Germinal center (tissue), 1 donor: Measurements from ENCODE around the gene TBL1X.

Experiments
- DNase-seq: peaks from one replicate; pipeline ENCODE4 v3.0.0; 2012; ENCODE audit warnings: mixed read lengths, low spot score

TBL1X gene

DNA sequence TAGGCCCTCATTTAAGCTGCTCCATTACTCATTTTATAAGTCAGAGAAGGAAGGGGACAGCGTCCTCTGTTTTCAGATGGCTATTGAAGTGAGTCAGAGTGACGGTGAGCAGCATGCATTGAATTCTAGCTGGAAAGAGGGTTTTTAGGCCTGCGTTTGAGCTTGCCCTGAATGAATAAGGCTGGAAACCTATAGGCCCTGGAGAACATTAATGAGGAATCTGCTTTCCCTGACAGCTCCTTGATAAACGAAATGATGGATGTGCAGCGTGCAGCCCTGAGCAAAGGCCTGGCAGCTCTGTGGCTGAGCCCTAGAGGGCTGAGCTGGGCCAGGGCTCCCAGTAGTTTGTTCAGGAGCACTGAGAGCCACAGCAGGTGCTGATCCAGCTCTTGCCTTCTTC is 33.4 kb downstream of the TBL1X start:
- no peak for DNase-seq

DNA sequence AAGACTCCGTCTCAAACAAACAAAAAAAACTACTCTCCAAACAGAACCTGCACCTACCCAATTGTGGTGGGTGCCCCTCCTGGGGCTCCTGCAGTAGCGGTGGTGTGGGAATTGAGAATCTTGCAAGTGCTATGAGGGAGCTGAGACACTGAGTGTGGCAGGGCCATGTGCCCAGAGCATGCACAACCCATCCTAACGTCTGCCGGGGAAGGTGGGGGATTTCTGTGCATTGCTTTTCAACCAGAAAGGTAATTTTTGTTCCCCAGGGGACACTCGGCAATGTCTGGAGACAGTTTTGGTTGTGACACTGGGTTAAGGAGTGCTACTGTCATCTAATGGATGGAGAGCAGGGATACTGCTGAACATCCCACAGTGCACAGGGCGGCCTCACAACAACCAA is 35.7 kb downstream of the TBL1X start:
- DNase-seq = no peak

GRCh38 chrX:9501362-9501761 is 36.5 kb downstream of the TBL1X start:
- DNase-seq = no peak

DNA sequence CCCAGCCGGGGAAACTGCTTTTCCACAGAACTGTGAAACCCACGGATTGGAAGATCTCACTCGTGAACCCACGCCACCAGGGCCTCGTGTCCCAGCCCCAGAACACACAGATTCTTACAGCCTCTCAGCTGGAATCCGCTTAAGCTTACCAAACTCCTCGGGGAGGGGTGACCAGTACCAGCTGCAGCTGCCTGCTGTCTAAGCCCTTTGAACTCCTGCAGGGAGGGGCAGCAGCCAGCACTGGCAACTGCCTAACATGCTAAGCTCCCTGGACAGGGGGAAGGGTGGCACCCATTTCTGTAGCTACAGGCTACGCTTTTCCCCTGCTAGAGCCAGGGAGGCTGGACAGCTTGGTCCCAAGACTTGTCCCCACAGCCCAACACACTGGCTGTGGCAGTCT is 38.4 kb downstream of the TBL1X start:
- DNase-seq = no peak

DNA sequence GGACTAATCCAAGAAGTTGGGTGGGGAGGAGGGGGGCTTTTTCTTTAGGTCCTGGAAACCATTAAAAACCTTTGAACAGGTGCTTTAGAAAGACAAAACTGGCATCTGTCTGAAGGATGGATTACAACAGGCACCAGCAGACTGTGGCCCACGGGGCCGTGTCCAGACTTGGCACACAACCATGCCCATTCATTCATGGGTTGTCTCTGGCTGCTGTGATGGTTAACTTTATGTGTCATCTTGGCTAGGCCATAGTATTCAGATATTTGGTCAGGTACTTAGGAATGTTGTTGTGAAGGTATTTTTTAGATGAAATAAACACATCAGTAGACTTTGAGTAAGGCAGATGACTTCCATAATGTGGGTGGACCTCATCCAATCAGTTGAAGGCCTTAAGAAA is 45.5 kb downstream of the TBL1X start:
- no peak for DNase-seq

DNA sequence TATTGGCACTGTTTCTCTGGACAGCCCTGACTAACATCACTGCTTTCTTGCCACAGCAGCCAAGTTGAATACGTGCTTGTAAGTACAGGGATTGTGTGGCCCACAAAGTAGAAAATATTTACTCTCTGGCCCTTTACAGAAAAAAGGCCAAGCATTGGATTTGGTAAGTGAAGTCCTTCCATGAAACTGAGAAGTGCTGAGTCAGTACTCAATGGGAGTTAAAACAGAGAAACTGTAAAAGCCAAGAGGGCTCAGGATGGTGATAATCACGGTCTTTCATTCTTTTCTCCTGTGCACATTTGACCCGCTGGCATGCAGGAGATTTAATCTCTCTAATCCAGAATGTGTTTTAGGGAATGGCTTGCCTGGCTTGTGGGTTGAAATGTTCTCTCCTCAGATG is 46.1 kb downstream of the TBL1X start:
- no peak for DNase-seq

GRCh38 chrX:9515489-9515888 is 50.6 kb downstream of the TBL1X start:
- no peak for DNase-seq

DNA sequence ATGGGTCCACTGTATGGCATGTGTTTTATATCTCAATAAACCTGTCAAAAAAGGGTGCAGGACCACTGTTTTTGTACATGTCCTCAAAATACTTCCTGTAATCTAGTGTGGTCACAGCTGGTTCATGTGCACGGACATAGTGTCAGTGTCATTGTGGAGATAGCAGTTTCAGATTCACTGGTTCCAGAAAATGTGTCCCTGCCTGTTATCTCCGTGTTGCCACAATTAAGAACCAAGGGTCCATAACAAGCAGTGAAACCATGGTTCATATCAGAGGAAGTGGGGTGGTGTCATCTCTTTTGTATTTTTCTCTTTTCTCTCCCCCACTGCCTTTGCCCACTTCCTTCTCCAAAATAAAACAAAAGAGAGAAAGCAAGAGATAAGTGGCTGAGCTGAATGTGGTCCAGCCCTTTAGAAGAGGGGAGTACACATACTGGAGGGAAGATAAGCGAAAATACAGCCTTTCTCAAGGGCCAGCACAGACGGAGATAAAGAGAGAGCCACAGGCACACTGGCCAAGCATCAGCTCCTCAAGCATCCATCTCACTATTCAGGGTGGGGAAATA is 51.2 kb downstream of the TBL1X start:
- DNase-seq = no peak

DNA sequence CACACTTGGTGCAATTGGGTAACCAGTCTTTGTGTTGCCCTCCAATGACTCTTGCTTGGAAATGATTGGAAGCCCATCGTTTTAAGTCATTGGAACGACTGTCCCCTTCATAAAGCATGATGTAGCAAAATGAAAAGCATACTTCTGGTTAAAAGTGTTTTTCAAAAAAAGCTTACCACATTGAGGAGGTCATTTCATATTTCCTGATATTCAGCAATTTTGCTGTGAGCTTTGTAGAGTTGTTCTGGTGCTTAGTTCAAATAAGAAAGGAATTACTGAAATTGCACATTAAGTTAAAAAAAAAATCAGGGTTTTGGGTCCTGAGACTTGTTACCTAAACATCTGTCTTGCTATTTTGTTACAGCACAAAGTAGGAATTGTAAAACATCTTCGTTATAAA is 51.8 kb downstream of the TBL1X start:
- no peak for DNase-seq

DNA sequence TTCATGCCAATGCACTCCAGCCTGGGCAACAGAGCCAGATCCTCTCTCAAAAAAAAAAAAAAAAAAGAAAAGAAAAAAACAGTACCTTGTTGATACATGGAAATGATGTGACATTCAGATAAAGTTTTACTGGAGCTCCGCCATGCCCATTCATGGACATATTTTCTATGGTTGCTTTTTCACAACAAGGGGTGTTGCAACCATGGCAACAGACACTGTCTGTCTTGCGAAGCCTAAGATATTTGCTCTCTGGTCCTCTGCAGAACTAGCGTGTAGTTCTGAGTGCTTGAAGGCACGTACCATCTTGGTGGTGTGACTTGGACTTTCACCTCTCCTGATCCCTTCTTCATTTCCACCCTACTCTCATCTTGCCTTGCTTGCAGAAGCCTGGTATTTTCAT is 53.2 kb downstream of the TBL1X start:
- DNase-seq = no peak

DNA sequence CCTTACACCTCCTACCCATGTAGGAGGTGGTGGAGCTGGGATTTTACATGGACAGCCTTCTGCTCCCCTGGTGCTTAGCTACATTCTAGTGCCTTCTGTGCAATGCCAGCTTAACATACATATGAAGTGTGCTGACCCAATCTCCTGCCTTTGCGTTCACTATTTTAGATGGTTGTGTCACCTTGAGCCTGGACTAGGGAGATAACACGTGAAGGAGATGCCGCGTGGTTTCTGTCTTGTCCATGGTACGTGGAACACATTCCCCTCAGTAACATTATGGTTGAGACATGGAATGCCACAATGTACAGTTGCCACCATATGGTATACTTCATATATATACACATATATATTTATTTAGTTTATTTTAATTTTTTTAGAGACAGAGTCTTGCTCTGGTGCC is 54.0 kb downstream of the TBL1X start:
- no peak for DNase-seq

DNA sequence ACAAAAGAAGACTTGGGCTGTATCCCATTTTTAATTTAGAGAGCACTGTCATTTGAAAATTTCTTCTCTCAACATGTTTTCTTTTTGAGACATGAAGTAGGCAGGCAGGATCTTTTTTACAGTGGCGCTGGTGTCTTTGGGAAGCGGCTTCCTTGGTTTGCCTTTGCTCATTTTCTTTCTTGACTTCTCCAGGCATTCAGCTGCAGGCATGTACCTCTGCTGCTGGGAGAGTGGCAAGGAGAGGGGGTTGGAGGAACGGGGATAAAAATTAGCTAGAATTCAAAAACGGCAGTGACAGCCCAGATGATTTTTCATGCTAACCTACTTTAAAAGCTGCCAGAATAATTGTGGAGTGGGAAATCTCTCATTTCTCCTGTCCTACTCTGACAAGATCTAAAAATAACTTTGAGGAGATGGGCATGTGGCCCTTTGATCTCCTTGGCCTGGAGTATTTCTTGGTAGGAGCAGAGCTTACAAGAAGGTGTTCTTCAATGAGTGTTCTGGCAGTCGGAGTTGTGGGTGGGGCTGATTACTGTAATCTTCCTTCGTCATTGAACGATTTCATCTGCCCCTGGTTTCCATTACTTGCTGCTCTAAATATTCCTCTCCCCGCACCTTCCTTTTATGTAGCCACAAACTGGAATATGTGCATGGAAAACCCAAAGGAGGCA is 54.8 kb downstream of the TBL1X start:
- DNase-seq = no peak

- no peak for DNase-seq
Measured at GRCh38 chrX:9520217-9520590, 55.3 kb downstream of the TBL1X start.

DNA sequence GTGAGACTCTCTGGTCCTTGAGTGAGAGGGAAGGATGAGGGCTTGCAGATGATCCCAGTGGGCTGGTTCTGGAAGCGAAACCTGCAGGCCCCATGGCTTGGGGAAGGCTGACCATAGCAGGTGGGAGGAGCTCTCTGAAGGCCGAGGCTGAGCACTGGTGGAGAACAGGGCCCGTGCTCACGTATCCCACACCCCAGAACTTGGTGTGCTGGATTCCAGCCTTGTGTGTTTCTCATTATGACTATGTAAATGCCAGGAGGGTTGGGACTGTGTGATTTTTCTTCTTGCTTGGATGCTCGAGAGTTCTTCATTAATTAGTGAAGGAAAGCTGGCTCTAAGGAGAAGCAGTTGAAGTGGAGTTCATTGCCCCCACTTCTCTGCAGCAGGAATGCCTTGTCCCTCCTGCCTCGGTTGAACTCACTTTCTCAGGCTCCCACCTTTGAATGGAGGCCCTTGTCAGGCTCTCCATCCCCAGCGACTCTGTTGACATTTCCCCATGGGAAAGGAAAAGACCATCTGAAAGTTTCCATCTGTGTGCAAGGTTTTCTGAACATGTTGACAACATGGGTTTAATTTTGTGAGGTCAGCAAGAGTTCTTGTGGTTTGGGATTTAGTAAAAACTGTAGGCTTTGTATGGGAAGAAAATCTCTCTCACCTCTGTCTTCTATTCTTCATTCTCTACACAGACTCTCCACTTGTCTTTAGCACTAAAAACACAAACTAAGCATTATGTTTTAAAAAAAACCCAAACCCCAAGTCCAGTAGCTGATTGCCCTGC is 57.7 kb downstream of the TBL1X start:
- no peak for DNase-seq

- DNase-seq = peak; percentile 19
Measured at GRCh38 chrX:9525511-9526248, 60.8 kb downstream of the TBL1X start.

DNA sequence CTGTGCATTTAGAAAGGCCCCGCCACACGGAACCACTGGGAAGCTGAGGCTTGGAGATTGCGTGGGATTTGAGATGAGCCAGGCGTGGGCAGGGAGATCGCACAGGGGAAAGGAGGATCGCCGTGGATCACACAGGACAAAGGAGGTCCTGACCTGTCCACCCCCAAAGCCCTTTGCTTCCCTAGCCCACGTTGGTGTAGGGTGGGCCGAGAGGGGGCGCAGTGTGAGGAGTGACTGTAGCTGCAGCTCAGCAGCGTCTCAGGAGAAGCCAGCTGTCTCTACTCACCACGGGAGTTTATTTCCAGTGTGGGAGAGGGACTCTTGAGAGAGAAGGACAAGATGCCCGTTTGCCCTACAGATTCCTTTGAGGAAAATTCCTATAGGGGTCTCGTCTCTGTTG is 62.1 kb downstream of the TBL1X start:
- no peak for DNase-seq

GRCh38 chrX:9528498-9528897 is 63.6 kb downstream of the TBL1X start:
- DNase-seq = no peak

DNA sequence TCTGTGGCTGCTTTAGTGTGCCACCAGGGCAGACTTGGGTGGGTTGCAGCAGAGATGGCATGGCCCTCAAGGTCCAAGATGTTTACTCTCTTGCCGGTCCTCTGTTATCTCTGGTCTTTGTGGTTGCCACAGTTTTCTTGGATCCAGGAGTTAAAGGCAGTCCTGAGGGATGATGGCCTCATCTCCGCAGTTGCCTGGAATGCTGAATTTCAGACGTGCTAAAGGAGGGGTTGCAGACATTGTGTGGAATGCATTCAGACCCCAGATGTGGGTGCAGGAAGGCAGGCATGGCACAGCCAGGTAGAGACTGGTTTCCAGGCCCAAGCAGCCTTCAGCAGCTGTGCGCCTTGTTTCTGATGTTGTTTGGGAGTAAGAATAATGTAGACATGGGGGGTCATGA is 64.4 kb downstream of the TBL1X start:
- no peak for DNase-seq

GRCh38 chrX:9530848-9531274 is 66.0 kb downstream of the TBL1X start:
- DNase-seq = peak; percentile 77

- no peak for DNase-seq
Measured at GRCh38 chrX:9532349-9532748, 67.5 kb downstream of the TBL1X start.

- no peak for DNase-seq
Measured at GRCh38 chrX:9533611-9534010, 68.8 kb downstream of the TBL1X start.

DNA sequence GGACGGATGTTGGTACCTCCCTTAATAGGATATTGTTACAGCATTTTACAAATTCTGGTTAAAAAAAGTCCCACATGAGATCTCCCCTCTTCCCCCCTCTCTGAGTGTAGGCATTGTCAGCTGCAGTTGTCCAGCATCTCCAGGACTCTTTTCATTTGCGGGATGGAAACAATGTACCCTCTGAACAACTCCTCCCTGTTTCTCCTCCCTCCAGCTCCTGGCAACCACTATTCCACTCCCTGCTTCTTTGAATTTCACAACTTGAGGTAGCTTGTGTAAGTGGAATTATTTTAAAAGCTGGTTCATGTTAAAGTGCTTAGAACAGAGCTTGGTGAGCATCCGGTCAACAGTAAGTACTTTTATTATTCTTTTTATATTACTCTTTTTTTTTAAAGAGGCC is 69.8 kb downstream of the TBL1X start:
- no peak for DNase-seq

DNA sequence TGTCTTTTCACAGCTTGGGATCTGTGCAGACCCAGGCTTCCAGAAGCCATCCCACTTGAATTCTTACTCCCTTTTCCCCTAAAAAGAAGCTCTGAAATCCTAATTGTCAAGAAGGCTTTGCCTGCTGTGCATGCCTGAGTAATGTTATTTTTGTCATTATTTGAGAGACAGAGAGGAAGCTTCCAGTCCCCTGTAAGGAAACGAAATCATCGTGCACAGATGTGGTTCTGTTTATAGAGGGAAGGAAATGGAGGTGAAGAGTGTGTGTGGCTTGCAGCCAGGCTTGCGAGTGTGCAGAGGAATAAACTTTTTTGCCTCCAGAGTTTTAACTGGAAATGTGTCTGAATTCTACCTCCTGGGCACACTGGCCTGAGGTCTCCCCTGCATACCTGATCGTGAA is 70.2 kb downstream of the TBL1X start:
- no peak for DNase-seq
